Body of pancreas (tissue), 4 donors: ENCODE measurements around the gene ZFHX3.

Source experiments
- CTCF ChIP-seq, 7 experiments: fragments of 450-650 bp in 4 of 7; fragments of 200-600 bp in 3 of 7; sonication (generic) in 3 of 7; IDR thresholded peaks; one replicate each; pipeline ENCODE4 v1.5.1; 2016 to 2019; ENCODE audit warnings: antibody characterized with exemption in 7 of 7
- POLR2A ChIP-seq, 3 donors: fragments of 450-650 bp; IDR thresholded peaks; one replicate each; pipeline ENCODE4 v1.6.1; 2016; ENCODE audit warnings: antibody characterized with exemption in 3 of 3, mild to moderate bottlenecking in 2 of 3

- TF ChIP-seq POLR2A (IDR thresholded peaks at IDR 0.05) (no peak), CTCF (IDR thresholded peaks at IDR 0.05) (no peak)
Observed at GRCh38 chr16:73067671-73068540, 20.0 kb upstream of the ZFHX3 start.
